LNCAP (cell line): ENCODE results near the gene ATG10.

Experiments used
- CTCF ChIP-seq: fragments of 450-650 bp; IDR thresholded peaks from 2 replicates; pipeline ENCODE4 v1.5.1; 2017; ENCODE audit warnings: mild to moderate bottlenecking

The ATG10 gene

GRCh38 chr5:82107267-82107666 lies 135.4 kb downstream of the ATG10 start:
- TF ChIP-seq CTCF = peak; percentile 75

GRCh38 chr5:82109013-82109412 lies 137.2 kb downstream of the ATG10 start:
- TF ChIP-seq CTCF = no peak

- TF ChIP-seq CTCF = no peak
Measured at GRCh38 chr5:82111191-82111590, 139.4 kb downstream of the ATG10 start.

- no peak for TF ChIP-seq CTCF
Measured at GRCh38 chr5:82115858-82116257, 144.0 kb downstream of the ATG10 start.

GRCh38 chr5:82119889-82120288 lies 148.1 kb downstream of the ATG10 start:
- TF ChIP-seq CTCF = no peak

- TF ChIP-seq CTCF = no peak
Measured at GRCh38 chr5:82129723-82130285, 158.0 kb downstream of the ATG10 start.

GRCh38 chr5:82130602-82131001 lies 158.8 kb downstream of the ATG10 start:
- TF ChIP-seq CTCF = no peak

GRCh38 chr5:82137205-82137604 lies 165.4 kb downstream of the ATG10 start:
- no peak for TF ChIP-seq CTCF
